Ovary (tissue), 9 donors: Measurements from ENCODE around the gene GUCY1B1. TPM values are rescaled to one million over a fixed set of nuclear protein-coding genes. Genes with fewer than 3 reads are reported as not detected.

Experiments used
- DNase-seq, 5 donors: peaks; one replicate each; pipeline ENCODE4 v3.0.0-alpha.2; 2019 to 2020
- H3K27ac ChIP-seq, 2 donors: fragments of 200-600 bp; one replicate each; pipeline versions ENCODE4 v1.5.1 to v1.8.0; 2019 to 2022
- H3K27me3 ChIP-seq: fragments of 200-600 bp; one replicate; pipeline ENCODE4 v1.8.0; 2022
- H3K36me3 ChIP-seq: fragments of 200-600 bp; sonication (generic); one replicate; pipeline ENCODE4 v1.5.1; 2019
- H3K4me1 ChIP-seq: one replicate; pipeline ENCODE4 v1.8.1; 2013; ENCODE audit warnings: mild to moderate bottlenecking, moderate library complexity; ENCODE audit not compliant: insufficient read depth
- H3K4me3 ChIP-seq: fragments of 200-600 bp; sonication (generic); one replicate; pipeline ENCODE4 v1.5.1; 2017
- H3K9me3 ChIP-seq, 2 donors: fragments of 200-600 bp in 1 of 2; sonication (generic) in 1 of 2; one replicate each; pipeline versions ENCODE4 v1.5.1 to v1.8.1; 2013 to 2019; ENCODE audit warnings: mild to moderate bottlenecking in 1 of 2, moderate library complexity in 1 of 2
- CTCF ChIP-seq, 3 donors: fragments of 450-650 bp in 2 of 3; fragments of 200-600 bp in 1 of 3; IDR thresholded peaks; one replicate each; pipeline versions ENCODE4 v1.5.1 to v1.8.0; 2016 to 2022; ENCODE audit warnings: antibody characterized with exemption in 3 of 3, mild to moderate bottlenecking in 1 of 3
- EP300 ChIP-seq: sonication (generic); formaldehyde crosslinking; IDR thresholded peaks from one replicate; pipeline ENCODE4 v1.6.1; 2017; ENCODE audit warnings: antibody characterized with exemption
- POLR2A ChIP-seq: fragments of 450-650 bp; IDR thresholded peaks from one replicate; pipeline ENCODE4 v1.6.1; 2017; ENCODE audit warnings: antibody characterized with exemption, mild to moderate bottlenecking, moderate library complexity
- WGBS, 3 donors: extraction: QIAGEN DNeasy Blood & Tissue Kit in 1 of 3; methylation state at CpG; one replicate each; pipeline versions ENCODE4 v1.1.5 to v1.1.7; 2013 to 2017; 5-methylcytosine and 5-hydroxymethylcytosine counted together
- intact Hi-C, 4 donors: fragments of 100-400 bp; cut with DNase I; formaldehyde crosslinking; loops; one replicate each; pipeline versions ENCODE4 v1.11.0 to v1.15.1; 2022 to 2023
- polyA plus RNA-seq, 2 donors: library from polyadenylated mRNA; stranded (reverse); fragments of 200-250 nt in 1 of 2; fragments of 350-450 nt in 1 of 2; fragmentation: Illumina TruSeq in 1 of 2; extraction: RNeasy Lipid Tissue Mini Kit (QIAGEN cat#74804) in 1 of 2; gene quantifications; one replicate each; pipeline ENCODE4 v1.2.3, GENCODE V29; 2013 to 2014
- total RNA-seq, 7 donors: library from RNA; depleted of rRNA in 2 of 7; stranded (reverse); fragments of >200 nt in 2 of 7; fragmentation: NEBNext Ultra II Directional in 3 of 7; extraction: Animal tissue kit (Norgen Biotek cat#: 25700) in 3 of 7; gene quantifications; one replicate each; pipeline versions ENCODE4 v1.1.0 to v1.2.4, GENCODE V29; 2016 to 2023
- donor health status: DM: no; HTN: no; CAD: no; lungs with moderate emphysema.
- donor health status: DM: no; HTN: no; CAD: no.
- donor health status: Bipolar disorder and iron deficiency.
- donor health status: DM: yes; HTN: yes; CAD: no.
- donor health status: DM: no; HTN: no; CAD: no.
- donor health status: DM: yes; HTN: yes; CAD: no.

GUCY1B1 gene
- total and polyA plus RNA-seq, 9 donors = 3.6 to 17.9 (median 6.2) TPM

- H3K36me3 ChIP-seq = no peaks in the 10 kb centered on the region
- H3K27ac ChIP-seq = no peak overlapping the region
- H3K4me3 ChIP-seq = no peak overlapping the region
- TF ChIP-seq CTCF (IDR thresholded peaks at IDR 0.05) = no peak
- no peak for TF ChIP-seq POLR2A
- no peak for TF ChIP-seq EP300
- DNase-seq = no peak
- no peaks in the 10 kb centered on the region for H3K9me3 ChIP-seq
- intact Hi-C loops = no loop called here
- no peaks in the 10 kb centered on the region for H3K27me3 ChIP-seq
- 82 to 88% (median 87%) methylated on average over 4 of the region's 4 CpGs for WGBS, 3 donors
- H3K4me1 ChIP-seq = no peaks in the 10 kb centered on the region
Observed at GRCh38 chr4:155849042-155849441, 90.2 kb downstream of the GUCY1B1 start.

- TF ChIP-seq EP300 = no peak
- no peak for TF ChIP-seq POLR2A
- no peak for TF ChIP-seq CTCF (IDR thresholded peaks at IDR 0.05)
- no peak for DNase-seq
- H3K4me3 ChIP-seq = no peak overlapping the region
- no peaks in the 10 kb centered on the region for H3K9me3 ChIP-seq
- no peak overlapping the region for H3K27ac ChIP-seq
- no peaks in the 10 kb centered on the region for H3K4me1 ChIP-seq
- H3K27me3 ChIP-seq = no peaks in the 10 kb centered on the region
- WGBS, 3 donors = 96 to 97% (median 97%) methylated on average over 3 of the region's 3 CpGs
- no peaks in the 10 kb centered on the region for H3K36me3 ChIP-seq
- intact Hi-C loops = no loop called here
Observed at GRCh38 chr4:155853189-155853588, 94.4 kb downstream of the GUCY1B1 start.

GRCh38 chr4:155854582-155855226 lies 95.9 kb downstream of the GUCY1B1 start:
- no peak for DNase-seq
- intact Hi-C loops = no loop called here
- TF ChIP-seq CTCF (IDR thresholded peaks at IDR 0.05) = no peak
- TF ChIP-seq POLR2A = no peak
- TF ChIP-seq EP300 = no peak
- Histone ChIP-seq H3K27ac (no peak overlapping the region), H3K9me3 (no peaks in the 10 kb centered on the region), H3K36me3 (no peaks in the 10 kb centered on the region), H3K4me1 (no peaks in the 10 kb centered on the region), H3K4me3 (no peak overlapping the region), H3K27me3 (no peaks in the 10 kb centered on the region)
- WGBS, 3 donors = 82 to 84% (median 84%) methylated on average over 6 of the region's 6 CpGs

- WGBS, 3 donors = 73 to 82% (median 76%) methylated on average over 2 of the region's 2 CpGs
- Histone ChIP-seq H3K9me3 (no peaks in the 10 kb centered on the region), H3K36me3 (no peaks in the 10 kb centered on the region), H3K27me3 (no peaks in the 10 kb centered on the region), H3K27ac (no peak overlapping the region), H3K4me1 (no peaks in the 10 kb centered on the region), H3K4me3 (no peak overlapping the region)
- TF ChIP-seq EP300 = no peak
- TF ChIP-seq CTCF (IDR thresholded peaks at IDR 0.05) = no peak
- TF ChIP-seq POLR2A = no peak
- DNase-seq = no peak
- intact Hi-C loops = no loop called here
Observed at GRCh38 chr4:155855897-155856296, 97.1 kb downstream of the GUCY1B1 start.

Other genes with a start within 250 kb of the GUCY1B1 start
- gene GUCY1A1, start 92.2 kb upstream of the GUCY1B1 start, total RNA-seq = 10 to 100 TPM in 1 of 7 donors, 1 to 10 TPM in 6; 3.0 to 12.1 (median 6.2) TPM
- gene GUCY1A1, start 92.2 kb upstream of the GUCY1B1 start, polyA plus RNA-seq = 10 to 100 TPM in 1 of 2 donors, 1 to 10 TPM in 1; 6.4 to 26.9 TPM
- not detected for gene ASIC5, start 107.3 kb downstream of the GUCY1B1 start, total RNA-seq
- not detected for gene ASIC5, start 107.3 kb downstream of the GUCY1B1 start, polyA plus RNA-seq
- under 1 TPM in 4 of 7 donors, not detected in 3; 0.43 to 0.69 (median 0.61) TPM for gene TDO2, start 144.7 kb downstream of the GUCY1B1 start, total RNA-seq
- gene TDO2, start 144.7 kb downstream of the GUCY1B1 start, polyA plus RNA-seq = 1 to 10 TPM in 1 of 2 donors, under 1 TPM in 1; 0.08 to 2.5 TPM
- 10 to 100 TPM; 12.0 to 28.0 (median 18.5) TPM for gene CTSO, start 194.8 kb downstream of the GUCY1B1 start, total RNA-seq
- gene CTSO, start 194.8 kb downstream of the GUCY1B1 start, polyA plus RNA-seq = 10 to 100 TPM; 20.6 to 58.3 TPM